MM.1S (cell line): ENCODE results near the gene BMP2K.

ENCODE experiments used
- DNase-seq: peaks from one replicate; pipeline ENCODE4 v3.0.0-alpha.2; 2015
- H2AFZ ChIP-seq: fragments of 300-600 bp; sonication (generic); 2 replicates; pipeline ENCODE4 v1.6.0; 2016; ENCODE audit warnings: antibody characterized with exemption, low read length
- H3F3A ChIP-seq: fragments of 300-600 bp; sonication (generic); 2 replicates; pipeline ENCODE4 v1.6.1; 2016; ENCODE audit warnings: mild to moderate bottlenecking, antibody characterized with exemption, low read length, moderate library complexity, mixed read lengths; ENCODE audit not compliant: insufficient read depth
- H3K27ac ChIP-seq: fragments of 300-600 bp; sonication (generic); 2 replicates; pipeline ENCODE4 v1.5.1; 2016; ENCODE audit warnings: mild to moderate bottlenecking, low read length
- H3K27me3 ChIP-seq: fragments of 300-600 bp; sonication (generic); replicated peaks from 2 replicates; pipeline ENCODE4 v1.6.0; 2016; ENCODE audit warnings: low read length; ENCODE audit not compliant: insufficient read depth
- H3K36me3 ChIP-seq: fragments of 300-600 bp; sonication (generic); replicated peaks from 2 replicates; pipeline ENCODE4 v1.6.1; 2016; ENCODE audit warnings: mild to moderate bottlenecking, low read length, mixed read lengths; ENCODE audit not compliant: insufficient read depth
- H3K4me1 ChIP-seq: fragments of 300-600 bp; sonication (generic); 2 replicates; pipeline ENCODE4 v1.6.1; 2016; ENCODE audit warnings: low read length, mixed read lengths
- H3K4me2 ChIP-seq: fragments of 300-600 bp; sonication (generic); 2 replicates; pipeline ENCODE4 v1.6.0; 2016; ENCODE audit warnings: low read depth, low read length
- H3K4me3 ChIP-seq: fragments of 300-600 bp; sonication (generic); 2 replicates; pipeline ENCODE4 v1.5.1; 2016; ENCODE audit warnings: low read length, mixed read lengths
- H3K79me2 ChIP-seq: fragments of 300-600 bp; sonication (generic); 2 replicates; pipeline ENCODE4 v1.6.1; 2016; ENCODE audit warnings: mixed run types, low read length, mixed read lengths
- H3K9ac ChIP-seq: fragments of 300-600 bp; sonication (generic); 2 replicates; pipeline ENCODE4 v1.6.1; 2016; ENCODE audit warnings: low read length, mixed read lengths
- H3K9me2 ChIP-seq: fragments of 300-600 bp; sonication (generic); replicated peaks from 2 replicates; pipeline ENCODE4 v1.6.1; 2016; ENCODE audit warnings: mild to moderate bottlenecking, low read length, mixed read lengths; ENCODE audit not compliant: insufficient read depth
- H3K9me3 ChIP-seq: fragments of 300-600 bp; sonication (generic); replicated peaks from 2 replicates; pipeline ENCODE4 v1.6.1; 2016; ENCODE audit warnings: mild to moderate bottlenecking, low read length, mixed read lengths; ENCODE audit not compliant: insufficient read depth
- H4K20me1 ChIP-seq: fragments of 300-600 bp; sonication (generic); 2 replicates; pipeline ENCODE4 v1.6.1; 2016; ENCODE audit warnings: mild to moderate bottlenecking, low read length, moderate library complexity, mixed read lengths; ENCODE audit not compliant: insufficient read depth
- EZH2 ChIP-seq: fragments of 300-600 bp; sonication (generic); optimal IDR thresholded peaks from 2 replicates; pipeline ENCODE3; 2017; ENCODE audit warnings: low read depth, mild to moderate bottlenecking, antibody characterized with exemption, low read length, mixed read lengths
- EZH2phosphoT487 ChIP-seq: fragments of 300-600 bp; sonication (generic); IDR thresholded peaks from 2 replicates; pipeline ENCODE4 v1.6.1; 2018; ENCODE audit warnings: antibody characterized with exemption, low read length
- TF ChIP-seq, protein P1 (sequence below): fragments of 300-600 bp; sonication (generic); IDR thresholded peaks from 2 replicates; pipeline ENCODE4 v1.5.1; 2016; ENCODE audit warnings: antibody characterized with exemption, low read length, mixed read lengths

Gene BMP2K

DNA sequence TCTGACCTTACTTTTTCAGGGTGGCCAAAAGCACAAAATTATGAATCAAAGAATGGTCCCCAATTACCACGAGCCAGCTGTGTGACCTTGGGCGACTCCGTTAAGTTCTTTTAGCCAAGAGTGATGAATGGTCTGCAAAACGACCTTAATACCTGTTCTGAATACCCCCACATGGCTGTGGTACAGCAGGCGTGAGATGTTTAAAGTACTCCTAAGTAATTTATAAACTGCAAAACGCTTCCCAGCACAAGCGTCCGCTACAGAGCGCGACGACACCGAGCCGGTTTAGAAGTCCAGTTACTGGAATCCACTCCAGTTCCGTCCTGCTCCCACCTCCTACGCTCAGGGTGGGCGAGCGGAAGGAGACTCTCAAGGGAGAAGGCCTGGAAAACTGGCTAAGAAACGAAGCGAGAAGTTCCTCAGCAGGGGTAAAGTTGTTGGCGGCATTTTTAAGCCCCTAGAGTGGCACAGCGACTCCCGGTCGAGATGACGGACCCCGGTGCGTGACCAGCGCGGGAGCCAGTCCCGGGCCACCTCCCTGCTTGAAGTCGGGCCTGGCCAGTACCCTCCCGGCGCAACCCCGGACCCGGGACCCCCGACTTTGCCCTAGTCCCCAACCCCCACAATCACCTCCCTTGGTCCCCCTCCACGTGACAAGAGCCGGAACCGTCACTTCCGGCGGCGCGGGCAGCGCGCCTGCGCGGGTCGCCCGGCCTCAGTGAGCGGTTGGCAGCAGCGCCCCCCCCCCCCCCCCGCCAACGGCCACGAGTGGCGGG is 659 bp upstream of the BMP2K start:
- H3F3A ChIP-seq: 0 out of 2 replicates have a peak, but pooled peaks cover 4% of the 10 kb centered on the region

GRCh38 chr4:78776729-78777575 is 802 bp downstream of the BMP2K start:
- H4K20me1 ChIP-seq: no peaks in the 10 kb centered on the region
- peak overlapping the region; percentile 88 for H3K4me2 ChIP-seq
- peak overlapping the region; percentile 77 for H2AFZ ChIP-seq
- no peaks in the 10 kb centered on the region for H3K36me3 ChIP-seq
- peak overlapping the region; percentile 6; the same call in 1 of the 2 replicates for H3K27ac ChIP-seq
- 0 out of 2 replicates have a peak, but pooled peaks cover 4% of the 10 kb centered on the region for H3F3A ChIP-seq
- H3K79me2 ChIP-seq: peaks cover 39% of the 10 kb centered on the region
- H3K9me3 ChIP-seq: no peaks in the 10 kb centered on the region
- peak overlapping the region; percentile 59 for H3K9ac ChIP-seq
- peak; percentile 56 for DNase-seq
- peaks cover 19% of the 10 kb centered on the region for H3K4me1 ChIP-seq
- TF ChIP-seq EZH2phosphoT487 (no peak), EZH2 (no peak)
- TF ChIP-seq, protein P1, sequence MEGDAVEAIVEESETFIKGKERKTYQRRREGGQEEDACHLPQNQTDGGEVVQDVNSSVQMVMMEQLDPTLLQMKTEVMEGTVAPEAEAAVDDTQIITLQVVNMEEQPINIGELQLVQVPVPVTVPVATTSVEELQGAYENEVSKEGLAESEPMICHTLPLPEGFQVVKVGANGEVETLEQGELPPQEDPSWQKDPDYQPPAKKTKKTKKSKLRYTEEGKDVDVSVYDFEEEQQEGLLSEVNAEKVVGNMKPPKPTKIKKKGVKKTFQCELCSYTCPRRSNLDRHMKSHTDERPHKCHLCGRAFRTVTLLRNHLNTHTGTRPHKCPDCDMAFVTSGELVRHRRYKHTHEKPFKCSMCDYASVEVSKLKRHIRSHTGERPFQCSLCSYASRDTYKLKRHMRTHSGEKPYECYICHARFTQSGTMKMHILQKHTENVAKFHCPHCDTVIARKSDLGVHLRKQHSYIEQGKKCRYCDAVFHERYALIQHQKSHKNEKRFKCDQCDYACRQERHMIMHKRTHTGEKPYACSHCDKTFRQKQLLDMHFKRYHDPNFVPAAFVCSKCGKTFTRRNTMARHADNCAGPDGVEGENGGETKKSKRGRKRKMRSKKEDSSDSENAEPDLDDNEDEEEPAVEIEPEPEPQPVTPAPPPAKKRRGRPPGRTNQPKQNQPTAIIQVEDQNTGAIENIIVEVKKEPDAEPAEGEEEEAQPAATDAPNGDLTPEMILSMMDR: no peak
- H3K27me3 ChIP-seq: no peaks in the 10 kb centered on the region
- peak overlapping the region; percentile 78 for H3K4me3 ChIP-seq
- H3K9me2 ChIP-seq: no peaks in the 10 kb centered on the region

More for the DNA sequence above, 659 bp upstream of the BMP2K start:
- H3K9me2 ChIP-seq: no peaks in the 10 kb centered on the region
- no peaks in the 10 kb centered on the region for H3K9me3 ChIP-seq
- peak; percentile 85 for DNase-seq
- peak overlapping the region; percentile 70 for H2AFZ ChIP-seq
- H3K4me3 ChIP-seq: peak overlapping the region; percentile 86
- no peak for TF ChIP-seq EZH2phosphoT487
- H3K27me3 ChIP-seq: no peaks in the 10 kb centered on the region
- peaks cover 19% of the 10 kb centered on the region for H3K4me1 ChIP-seq
- no peaks in the 10 kb centered on the region for H3K36me3 ChIP-seq
- H3K79me2 ChIP-seq: peaks cover 37% of the 10 kb centered on the region
- peak overlapping the region; percentile 85 for H3K9ac ChIP-seq
- no peaks in the 10 kb centered on the region for H4K20me1 ChIP-seq
- peak overlapping the region; percentile 90 for H3K4me2 ChIP-seq
- peak overlapping the region; percentile 71 for H3K27ac ChIP-seq

DNA sequence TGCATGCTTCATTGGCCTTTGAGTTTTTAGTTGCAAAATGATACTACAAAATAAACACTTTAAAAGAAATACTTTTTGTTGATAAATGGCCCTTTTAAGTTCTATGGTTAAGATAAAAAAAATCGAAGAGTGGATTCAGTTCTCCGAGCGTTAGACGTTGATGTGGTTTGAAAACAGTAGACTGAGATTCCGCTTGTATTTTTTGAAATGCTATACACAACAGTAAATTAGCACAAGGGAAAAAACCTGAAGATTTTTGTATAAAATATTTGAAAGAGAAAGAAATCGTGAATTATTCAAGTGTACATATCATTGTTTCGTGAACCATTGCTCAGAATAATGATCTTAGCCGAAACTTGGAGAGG is 1.4 kb downstream of the BMP2K start:
- H3K4me2 ChIP-seq: peak overlapping the region; percentile 88
- no peaks in the 10 kb centered on the region for H4K20me1 ChIP-seq
- H3K4me1 ChIP-seq: peaks cover 18% of the 10 kb centered on the region
- no peak for DNase-seq
- H3K79me2 ChIP-seq: peaks cover 43% of the 10 kb centered on the region
- no peak overlapping the region for H2AFZ ChIP-seq
- no peaks in the 10 kb centered on the region for H3K36me3 ChIP-seq
- H3K4me3 ChIP-seq: peak overlapping the region; percentile 78
- H3K9me3 ChIP-seq: no peaks in the 10 kb centered on the region
- H3K27ac ChIP-seq: no peak overlapping the region
- H3F3A ChIP-seq: 0 out of 2 replicates have a peak, but pooled peaks cover 4% of the 10 kb centered on the region
- no peak overlapping the region for H3K9ac ChIP-seq
- H3K27me3 ChIP-seq: no peaks in the 10 kb centered on the region
- no peaks in the 10 kb centered on the region for H3K9me2 ChIP-seq
- TF ChIP-seq EZH2phosphoT487: no peak
- TF ChIP-seq, protein P1: no peak
